IMR-90 (cell line): ENCODE measurements around the gene CUL1.

Experiments used
- CEBPB ChIP-seq: IDR thresholded peaks from 2 replicates; pipeline ENCODE4 v1.6.1; 2012; ENCODE audit warnings: low read depth, low read length, improper control_type of control experiment
- ELK1 ChIP-seq: fragments of 150-350 bp; IDR thresholded peaks from 2 replicates; pipeline ENCODE4 v1.6.1; 2016; ENCODE audit warnings: low read depth, mild to moderate bottlenecking, low read length, moderate library complexity, borderline replicate concordance
- MAFK ChIP-seq: IDR thresholded peaks from 2 replicates; pipeline ENCODE4 v1.6.1; 2012; ENCODE audit warnings: low read depth, low read length, improper control_type of control experiment
- MAZ ChIP-seq: IDR thresholded peaks from 2 replicates; pipeline ENCODE4 v1.6.1; 2012; ENCODE audit warnings: low read depth, mild to moderate bottlenecking, low read length, improper control_type of control experiment, moderate library complexity, borderline replicate concordance
- MXI1 ChIP-seq: IDR thresholded peaks from 2 replicates; pipeline ENCODE4 v1.6.1; 2012; ENCODE audit warnings: low read depth, mild to moderate bottlenecking, low read length, moderate library complexity, borderline replicate concordance
- NFE2L2 ChIP-seq: fragments of 150-350 bp; IDR thresholded peaks from 2 replicates; pipeline ENCODE4 v1.6.1; 2016; ENCODE audit warnings: low read depth, mild to moderate bottlenecking, low read length
- POLR2A ChIP-seq: IDR thresholded peaks from 2 replicates; pipeline ENCODE4 v1.6.1; 2012; ENCODE audit warnings: mild to moderate bottlenecking, low read depth, low read length
- RAD21 ChIP-seq: IDR thresholded peaks from 2 replicates; pipeline ENCODE4 v1.6.1; 2012; ENCODE audit warnings: low read length, improper control_type of control experiment
- RFX5 ChIP-seq: IDR thresholded peaks from 2 replicates; pipeline ENCODE4 v1.8.0; 2012; ENCODE audit warnings: low read depth, mild to moderate bottlenecking, low read length, moderate library complexity
- TF ChIP-seq, protein P1 (sequence below): conservative IDR thresholded peaks from 2 replicates; pipeline ENCODE4 v1.5.1; 2012; ENCODE audit warnings: mild to moderate bottlenecking, low read depth, low read length, improper control_type of control experiment
- TF ChIP-seq, protein P2 (sequence below): fragments of 150-350 bp; IDR thresholded peaks from 2 replicates; pipeline ENCODE4 v1.6.1; 2017; ENCODE audit warnings: mild to moderate bottlenecking, antibody characterized with exemption, low read length, low read depth

- TF ChIP-seq MXI1 (no peak), POLR2A (no peak), CEBPB (no peak), MAZ (no peak), NFE2L2 (no peak), RFX5 (no peak), RAD21 (no peak), ELK1 (no peak), MAFK (no peak)
- TF ChIP-seq, protein P1, sequence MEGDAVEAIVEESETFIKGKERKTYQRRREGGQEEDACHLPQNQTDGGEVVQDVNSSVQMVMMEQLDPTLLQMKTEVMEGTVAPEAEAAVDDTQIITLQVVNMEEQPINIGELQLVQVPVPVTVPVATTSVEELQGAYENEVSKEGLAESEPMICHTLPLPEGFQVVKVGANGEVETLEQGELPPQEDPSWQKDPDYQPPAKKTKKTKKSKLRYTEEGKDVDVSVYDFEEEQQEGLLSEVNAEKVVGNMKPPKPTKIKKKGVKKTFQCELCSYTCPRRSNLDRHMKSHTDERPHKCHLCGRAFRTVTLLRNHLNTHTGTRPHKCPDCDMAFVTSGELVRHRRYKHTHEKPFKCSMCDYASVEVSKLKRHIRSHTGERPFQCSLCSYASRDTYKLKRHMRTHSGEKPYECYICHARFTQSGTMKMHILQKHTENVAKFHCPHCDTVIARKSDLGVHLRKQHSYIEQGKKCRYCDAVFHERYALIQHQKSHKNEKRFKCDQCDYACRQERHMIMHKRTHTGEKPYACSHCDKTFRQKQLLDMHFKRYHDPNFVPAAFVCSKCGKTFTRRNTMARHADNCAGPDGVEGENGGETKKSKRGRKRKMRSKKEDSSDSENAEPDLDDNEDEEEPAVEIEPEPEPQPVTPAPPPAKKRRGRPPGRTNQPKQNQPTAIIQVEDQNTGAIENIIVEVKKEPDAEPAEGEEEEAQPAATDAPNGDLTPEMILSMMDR = no peak
- TF ChIP-seq, protein P2, sequence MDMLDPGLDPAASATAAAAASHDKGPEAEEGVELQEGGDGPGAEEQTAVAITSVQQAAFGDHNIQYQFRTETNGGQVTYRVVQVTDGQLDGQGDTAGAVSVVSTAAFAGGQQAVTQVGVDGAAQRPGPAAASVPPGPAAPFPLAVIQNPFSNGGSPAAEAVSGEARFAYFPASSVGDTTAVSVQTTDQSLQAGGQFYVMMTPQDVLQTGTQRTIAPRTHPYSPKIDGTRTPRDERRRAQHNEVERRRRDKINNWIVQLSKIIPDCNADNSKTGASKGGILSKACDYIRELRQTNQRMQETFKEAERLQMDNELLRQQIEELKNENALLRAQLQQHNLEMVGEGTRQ = no peak
These were observed 98.1 kb downstream of the CUL1 start for GRCh38 chr7:148796841-148797240.
